GM19372 (cell line): ENCODE data around the gene POU3F1.

Source experiments
- ATAC-seq: cut with Tn5 transposase; IDR thresholded peaks from one replicate; pipeline ENCODE4 v1.9.1; 2021; ENCODE audit warnings: mild to moderate bottlenecking, low read depth, moderate library complexity; ENCODE audit not compliant: unreplicated experiment

Gene POU3F1

DNA sequence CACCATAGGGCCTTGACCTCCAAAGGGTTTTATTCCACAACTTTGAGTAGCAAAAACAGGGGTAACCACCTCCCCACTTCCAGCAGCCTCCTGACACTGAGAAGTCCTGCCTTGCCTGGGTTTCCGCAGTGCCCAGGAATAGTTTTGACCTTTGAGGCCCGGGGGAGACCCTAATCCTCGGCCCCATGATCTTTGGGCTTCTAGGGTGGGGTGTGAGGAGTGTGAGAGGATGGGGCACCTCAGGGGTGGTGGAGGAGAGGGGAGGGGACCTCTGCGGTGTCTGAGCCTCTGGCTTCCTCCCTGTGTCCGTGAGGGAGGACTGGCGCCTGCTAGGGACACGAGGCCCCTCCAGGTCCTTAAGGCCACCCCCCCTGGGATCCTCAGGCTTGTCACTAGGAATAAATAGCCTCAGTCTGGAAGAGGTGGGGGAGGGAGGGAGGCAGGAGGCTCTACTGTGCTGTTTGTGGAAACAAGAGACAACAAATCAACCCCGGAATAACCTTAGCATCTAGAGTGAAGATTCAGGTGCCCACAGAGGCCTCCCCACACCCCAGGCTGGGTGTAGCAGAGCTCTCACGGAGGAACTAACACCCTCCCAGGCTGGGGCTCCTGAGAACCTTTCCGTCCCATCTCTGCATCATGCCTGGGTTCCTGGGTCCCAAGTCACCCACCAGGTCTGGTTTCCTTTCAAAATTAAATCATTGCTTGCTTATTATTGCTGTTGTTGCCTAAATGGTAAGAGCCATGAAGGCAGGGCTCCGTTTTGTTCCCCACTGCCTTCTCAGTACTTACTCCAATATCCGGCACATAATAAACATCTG lies 40.4 kb downstream of the POU3F1 start:
- ATAC-seq = no peak

DNA sequence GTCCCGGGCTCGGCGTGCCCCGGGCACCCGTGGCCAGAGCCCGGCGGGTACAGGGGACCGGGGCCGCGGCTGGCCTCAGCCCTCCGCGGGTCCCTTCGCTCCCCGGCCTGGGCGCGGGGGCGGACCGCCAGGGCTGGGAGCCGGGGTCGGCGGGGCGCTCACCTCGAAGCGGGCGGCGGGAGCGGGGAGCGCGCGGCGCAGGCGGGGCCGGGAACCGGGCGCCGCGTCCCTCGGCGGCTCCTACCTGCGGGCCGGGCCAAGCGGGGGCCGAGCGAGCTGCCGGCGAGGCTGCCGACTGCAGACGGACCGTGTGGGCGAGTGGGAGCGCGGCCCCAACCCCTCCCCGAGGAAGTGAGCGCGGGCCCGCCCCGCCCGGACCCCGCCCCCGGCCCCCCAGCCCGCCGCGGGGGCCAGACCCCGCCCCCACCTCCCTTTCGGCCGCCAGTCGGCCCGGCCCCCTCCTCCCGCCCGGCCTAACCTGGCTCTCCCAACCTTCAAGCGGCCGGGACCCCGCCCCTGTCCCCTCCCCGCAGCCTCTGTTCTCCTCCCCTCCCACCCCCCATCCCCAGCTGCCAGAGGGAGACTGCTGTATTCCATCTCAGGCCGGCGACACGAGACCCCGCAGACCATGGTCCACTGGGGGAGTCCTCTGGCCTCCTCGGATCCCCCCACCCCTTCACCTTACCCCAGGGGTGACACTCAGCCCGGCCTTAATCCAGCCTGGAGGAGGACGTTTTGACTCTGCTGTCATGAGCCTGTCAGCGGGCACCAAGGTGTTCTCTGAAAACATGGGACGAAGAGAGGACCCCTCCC lies 41.2 kb downstream of the POU3F1 start, which contains the start of gene FHL3:
FHL3 (minus strand) TSS at position 320 of the 813 bp plus-strand sequence. CDS start 6,102 bp downstream, outside the sequence.
- ATAC-seq = no peak

DNA sequence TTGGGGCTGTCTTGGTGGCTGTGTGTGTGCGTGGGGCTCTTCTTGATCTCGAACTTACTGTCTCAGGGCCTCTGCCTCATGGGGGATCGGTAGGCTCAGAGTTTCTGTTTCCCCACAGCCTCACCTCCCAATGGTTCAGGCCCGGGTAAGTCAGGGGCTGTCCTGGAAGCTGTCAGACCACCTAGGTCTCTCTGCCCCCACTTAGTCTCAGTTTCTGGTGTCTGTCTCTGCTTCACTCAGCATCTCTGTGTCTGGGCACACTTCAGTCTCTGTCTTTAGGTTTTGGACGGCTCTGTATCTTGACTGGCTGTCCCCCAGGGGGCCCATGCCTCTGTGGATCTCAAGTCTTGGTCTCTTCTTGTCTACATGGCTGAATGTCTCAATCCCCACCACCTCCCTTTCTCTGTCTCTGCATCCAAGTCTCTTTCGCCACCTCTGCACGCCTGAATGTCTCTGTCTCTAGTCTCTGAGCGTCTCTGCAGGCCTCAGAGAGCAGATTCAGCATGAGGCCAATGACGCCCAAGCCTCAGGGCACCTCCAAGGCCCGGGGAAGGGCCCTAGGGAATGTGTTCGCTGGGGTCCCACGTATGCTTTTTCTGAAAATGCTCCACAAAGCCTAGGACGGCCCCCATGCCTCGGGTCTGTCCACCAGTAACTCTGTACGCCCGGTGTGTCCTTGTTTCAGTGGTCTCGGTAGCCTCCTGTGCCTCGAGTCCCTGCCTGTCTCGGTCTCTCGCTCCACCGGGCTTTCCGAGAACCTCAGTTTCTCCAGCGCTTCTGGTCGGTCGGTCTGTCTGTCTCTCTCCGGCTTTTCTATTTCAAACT lies 42.1 kb downstream of the POU3F1 start:
- ATAC-seq = no peak

DNA sequence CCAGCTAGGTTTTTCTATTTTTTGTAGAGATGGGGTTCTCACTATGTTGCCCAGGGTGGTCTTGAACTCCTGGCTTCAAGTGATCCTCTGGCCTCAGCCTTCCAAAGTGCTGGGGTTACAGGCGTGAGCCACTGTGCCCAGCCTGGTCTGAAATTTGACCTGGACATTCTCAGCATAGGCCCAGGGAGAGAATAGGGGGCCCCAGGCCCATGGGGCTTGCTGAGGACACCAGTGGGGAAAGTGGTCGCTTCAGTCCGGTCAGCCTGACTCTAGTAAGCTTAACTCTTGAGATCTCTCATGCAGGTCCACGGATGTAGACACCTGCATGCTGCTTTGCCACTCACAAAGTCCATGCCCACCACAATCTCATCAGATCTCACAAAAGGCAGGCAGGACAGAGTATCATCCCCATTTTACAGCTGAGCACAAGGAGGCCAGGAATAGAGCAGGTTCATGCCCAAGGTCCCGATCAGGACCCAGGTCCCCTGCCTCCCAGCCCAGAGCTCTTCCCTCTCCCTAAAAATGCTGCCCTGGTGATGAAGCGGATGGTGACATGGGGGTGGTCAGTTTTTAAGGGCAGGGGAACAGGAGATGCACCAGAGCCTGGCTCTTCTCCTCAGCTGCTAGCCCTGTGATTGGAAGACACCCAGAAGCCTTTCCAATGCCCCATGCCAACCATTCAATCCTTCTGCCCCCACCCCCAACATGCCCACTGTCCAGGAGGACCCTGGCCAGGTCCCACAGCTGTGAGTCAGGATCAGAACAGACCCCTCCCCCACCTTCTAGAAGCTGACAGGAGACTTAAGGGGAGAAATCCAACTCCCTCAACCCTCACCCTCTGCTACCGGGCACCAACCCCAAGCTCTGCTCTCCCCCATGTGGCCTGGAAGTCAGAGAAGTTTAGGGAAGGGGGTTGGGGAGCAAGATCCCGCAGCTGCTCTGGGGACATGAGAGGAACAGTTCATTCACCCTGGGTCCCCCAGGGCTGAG lies 43.0 kb downstream of the POU3F1 start:
- ATAC-seq = no peak

DNA sequence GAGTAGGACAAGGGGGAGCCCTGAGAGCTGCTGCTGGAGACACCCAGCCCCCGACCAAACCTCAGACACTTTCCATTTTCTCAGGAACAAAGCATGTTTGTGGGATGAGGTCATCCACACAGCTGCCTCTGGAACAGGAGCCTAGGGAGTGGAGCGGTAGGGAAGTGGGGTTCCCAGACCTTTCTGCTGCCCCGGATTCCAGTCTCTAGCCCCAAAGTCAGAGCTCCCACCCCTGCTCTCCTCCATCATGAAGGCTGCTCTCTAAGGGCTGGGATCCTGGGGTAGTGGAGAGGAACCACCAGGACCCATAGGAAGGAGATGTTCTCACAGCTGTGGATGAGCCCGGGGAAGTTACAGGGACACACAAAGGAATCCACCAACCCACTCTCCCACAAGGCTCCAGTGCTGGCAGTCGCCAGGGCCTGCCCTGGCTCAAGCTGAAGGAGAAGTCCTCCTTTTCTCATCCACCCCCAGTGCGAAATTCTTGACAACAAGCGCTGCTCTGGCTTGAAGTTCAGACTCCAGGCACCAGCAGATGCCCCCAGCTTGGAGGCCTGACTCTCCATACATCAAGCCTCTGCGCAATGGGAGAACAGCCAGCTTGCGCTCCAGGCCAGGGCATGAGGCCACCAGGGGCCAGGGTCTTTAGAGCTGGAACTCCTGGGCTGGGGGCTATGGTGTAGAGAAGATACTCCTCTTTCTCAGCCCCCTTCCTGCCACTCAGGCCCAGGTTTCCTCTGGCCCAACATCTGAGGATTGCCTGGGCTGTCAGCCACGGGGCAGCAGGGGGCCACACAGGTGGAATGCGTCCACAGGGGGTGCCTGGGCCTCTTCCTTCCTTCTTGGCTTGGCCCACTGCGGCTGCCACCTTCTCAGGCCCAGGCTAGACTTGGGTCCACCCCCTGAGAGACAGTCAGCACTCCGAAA lies 45.8 kb downstream of the POU3F1 start:
- ATAC-seq = no peak

DNA sequence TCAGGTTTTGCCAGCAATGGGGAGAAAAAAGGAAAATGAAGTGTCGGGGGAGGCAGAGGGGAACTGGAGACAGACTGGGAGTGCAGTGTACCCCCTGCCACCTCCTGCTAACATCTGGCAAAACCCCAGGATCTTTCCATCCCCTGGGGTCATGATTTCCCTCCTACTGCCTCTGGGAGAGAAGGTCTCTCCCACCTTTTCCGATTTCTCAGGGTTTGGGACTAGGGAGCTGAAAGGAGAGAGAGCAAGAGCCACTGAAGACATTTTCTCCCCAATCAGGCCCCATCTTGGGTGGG lies 46.4 kb downstream of the POU3F1 start:
- no peak for ATAC-seq

DNA sequence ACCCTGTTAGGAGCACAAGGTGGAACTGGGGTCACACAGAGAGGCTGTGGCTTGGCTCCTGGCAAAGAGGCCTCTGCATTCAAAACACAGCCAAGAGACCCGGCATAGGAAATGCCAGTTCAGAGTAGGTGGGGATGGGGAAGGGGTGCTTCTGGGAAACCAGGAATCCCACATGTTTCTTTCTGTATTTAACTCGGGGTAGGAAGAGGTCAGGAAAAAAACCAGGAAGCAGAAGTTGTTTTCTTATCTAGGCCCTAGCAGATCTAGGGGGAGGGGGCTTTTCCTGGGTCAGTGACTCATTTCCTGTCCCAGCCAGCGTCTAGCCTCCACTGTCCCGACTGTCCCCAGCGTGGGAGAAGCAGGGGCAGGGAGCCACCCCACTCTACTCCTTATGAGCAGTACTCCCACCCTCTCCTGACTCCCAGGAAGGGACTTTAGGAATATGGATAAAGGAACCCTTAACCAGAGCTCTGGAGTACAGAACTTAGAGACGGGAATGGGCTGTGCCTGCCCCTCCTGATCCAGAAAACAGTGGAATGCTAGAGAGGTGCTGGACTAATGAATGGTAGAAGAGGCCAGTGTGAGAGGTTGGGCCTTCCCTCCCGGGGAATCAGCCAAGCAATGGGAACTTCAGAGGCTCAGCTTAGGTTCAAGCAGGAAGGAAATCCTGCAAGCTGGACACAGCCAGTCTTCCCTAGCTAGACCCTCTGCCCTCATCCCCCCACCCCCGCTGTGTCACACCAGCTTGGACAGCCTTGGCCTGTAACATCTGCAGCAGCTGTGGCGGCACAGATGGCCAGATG lies 47.0 kb downstream of the POU3F1 start:
- ATAC-seq = no peak

DNA sequence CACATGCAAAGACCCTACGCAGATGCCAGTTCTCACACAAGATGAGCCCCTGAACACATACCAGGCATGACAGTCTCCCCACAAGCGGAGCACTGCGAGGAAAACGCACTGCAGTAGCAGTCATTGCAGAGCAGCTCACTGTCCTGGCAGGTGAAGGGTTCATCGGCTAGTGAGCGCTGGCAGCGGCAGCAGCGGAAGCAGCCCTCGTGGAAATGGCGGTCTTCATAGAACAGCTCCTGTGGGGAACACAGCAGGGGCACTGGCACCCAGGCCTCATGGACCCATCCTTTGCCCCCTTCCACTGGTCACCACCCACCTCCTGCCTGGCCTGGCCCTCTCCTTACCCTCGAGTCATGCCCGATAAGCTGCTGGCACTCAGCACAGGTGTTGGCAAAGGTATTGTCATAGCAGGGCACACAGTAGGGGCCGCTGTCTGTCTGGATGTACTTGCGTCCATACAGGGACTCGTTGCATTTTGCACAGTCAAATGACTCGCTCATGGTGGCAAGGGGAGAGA lies 47.6 kb downstream of the POU3F1 start:
- no peak for ATAC-seq

DNA sequence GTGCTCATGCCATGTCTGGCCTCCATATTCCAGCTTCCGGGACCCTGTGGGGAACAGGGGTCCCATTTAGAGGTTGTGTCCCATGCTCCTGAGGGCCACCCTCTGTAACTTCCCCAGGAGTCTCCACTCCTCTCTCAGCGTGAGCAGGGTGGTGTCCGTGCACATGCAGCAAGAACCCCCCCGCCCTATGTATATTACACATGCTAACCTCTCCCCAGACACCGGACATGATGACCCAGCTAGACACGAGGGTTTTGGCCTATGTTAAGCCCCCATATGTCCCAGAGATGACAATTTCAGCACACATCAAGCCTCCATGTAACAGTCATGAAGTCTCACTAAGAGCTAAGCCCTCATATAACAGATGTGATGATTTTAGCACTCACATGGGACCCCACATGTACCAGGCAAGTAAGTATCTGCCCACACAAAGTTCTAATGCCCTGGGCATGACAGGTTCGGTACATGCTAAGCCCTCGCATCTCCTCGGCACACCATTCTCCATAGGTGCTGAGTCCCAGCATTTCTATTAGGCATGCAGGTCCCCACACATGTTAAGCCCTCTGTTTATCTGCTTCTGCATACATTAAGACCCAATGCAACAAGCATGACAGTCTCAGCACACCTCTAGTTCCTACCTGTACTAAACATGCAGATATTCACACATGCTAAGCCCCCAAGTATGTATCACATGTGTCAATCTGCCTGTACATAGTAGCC lies 48.3 kb downstream of the POU3F1 start:
- no peak for ATAC-seq

DNA sequence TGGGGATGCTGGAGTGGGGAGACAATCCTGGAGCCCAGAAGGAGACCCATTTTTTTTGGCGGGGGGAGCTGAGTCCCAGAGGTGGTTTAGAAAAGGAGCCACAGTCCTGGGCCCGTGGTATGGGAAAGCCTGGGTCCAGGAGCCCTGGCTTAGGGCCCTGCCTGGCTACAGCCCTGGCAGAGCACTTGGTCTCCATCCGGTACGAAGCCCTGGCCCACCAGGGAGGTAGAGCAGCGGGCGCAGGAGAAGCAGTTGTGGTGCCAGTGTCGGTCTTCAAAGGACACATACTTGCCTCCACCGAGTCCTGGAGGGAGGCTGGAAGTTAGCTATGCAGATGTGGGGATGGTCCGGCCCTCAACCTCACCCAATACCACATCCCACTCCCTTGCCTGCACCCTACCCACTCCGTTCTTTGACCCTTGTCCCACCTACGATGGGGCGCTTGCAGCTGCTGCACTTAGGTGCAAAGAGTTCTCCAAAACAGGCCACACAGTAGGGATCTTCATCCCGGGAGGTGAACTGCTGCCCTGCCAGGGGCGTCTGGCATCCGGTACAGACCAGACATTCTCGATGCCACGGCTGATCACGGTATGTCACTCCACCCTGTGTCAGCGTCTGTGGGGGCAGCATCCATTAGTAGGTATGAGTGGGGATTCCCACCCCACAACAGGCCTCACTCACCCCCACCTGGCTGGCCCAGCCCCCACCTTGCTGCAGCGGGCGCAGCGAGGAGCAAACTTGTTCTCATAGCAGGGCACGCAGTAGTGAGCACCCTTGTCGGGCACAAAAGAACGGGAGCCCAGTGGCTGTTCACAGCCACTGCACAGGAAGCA lies 49.1 kb downstream of the POU3F1 start:
- ATAC-seq = no peak

DNA sequence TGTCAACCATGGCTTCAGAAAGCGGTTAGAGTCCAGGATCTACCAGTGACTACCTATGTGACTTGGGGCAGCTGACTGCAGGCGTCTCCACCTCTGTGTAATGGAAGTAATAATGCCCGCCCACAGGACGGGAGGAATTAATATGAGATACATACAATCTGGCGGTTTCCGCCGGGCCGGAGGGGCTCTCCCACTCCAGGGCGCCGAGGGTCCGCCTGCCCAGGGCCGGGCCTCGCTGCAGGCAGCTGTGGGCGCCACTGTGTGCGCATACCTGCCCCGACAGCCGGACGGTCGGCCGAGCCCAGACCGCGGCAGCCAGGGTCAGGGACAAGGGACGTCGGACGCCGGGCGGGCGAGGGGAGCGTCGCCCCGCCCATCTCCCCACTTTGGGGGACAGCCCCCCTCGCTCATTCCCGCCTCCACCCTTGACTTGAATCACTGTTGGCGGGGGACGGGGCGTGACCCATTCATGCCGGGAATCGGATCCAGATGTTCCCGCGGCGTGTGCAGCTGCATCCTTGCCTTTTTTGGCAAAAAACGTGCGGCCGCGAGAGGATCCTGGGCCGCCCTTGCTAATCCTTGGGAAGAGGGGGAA lies 50.7 kb downstream of the POU3F1 start:
- ATAC-seq = no peak

DNA sequence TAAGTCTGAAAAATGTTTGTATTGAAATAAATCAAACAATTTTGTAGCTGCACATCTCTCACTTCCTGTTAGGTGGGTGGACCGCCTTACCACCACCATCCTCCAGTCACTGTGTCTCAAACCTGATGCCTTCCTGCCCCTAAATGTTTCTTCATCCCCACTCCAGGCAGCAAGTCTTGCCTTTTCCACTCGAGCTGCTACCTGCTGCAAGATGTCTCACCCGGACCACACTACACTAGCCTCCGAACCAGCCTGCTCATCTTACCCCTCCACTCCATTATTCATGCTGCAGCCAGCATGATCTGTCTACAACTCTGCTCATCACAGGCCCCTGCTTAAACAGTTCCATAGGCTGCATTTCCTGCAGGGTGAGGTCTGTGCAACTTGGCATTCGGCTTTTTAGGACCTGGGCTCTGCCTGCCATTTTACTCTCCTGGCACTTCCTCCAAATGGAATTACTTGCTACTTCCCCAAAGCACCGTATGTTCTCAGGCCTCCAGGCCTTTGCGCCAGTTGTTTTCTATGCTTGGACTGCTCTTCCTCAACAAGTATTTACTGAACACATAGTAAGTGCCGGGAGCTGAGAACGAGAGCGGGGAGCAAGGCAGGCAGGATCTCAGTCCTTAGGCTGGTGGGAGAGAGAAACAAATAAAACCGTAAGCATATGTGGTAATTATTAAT lies 51.6 kb downstream of the POU3F1 start:
- ATAC-seq = no peak
